HG03060 (cell line): ENCODE measurements around the gene GNA15.

Experiments used
- ATAC-seq: cut with Tn5 transposase; IDR thresholded peaks from one replicate; pipeline ENCODE4 v1.9.1; 2021; ENCODE audit warnings: low read depth, moderate number of reproducible peaks; ENCODE audit not compliant: unreplicated experiment

The GNA15 gene

DNA sequence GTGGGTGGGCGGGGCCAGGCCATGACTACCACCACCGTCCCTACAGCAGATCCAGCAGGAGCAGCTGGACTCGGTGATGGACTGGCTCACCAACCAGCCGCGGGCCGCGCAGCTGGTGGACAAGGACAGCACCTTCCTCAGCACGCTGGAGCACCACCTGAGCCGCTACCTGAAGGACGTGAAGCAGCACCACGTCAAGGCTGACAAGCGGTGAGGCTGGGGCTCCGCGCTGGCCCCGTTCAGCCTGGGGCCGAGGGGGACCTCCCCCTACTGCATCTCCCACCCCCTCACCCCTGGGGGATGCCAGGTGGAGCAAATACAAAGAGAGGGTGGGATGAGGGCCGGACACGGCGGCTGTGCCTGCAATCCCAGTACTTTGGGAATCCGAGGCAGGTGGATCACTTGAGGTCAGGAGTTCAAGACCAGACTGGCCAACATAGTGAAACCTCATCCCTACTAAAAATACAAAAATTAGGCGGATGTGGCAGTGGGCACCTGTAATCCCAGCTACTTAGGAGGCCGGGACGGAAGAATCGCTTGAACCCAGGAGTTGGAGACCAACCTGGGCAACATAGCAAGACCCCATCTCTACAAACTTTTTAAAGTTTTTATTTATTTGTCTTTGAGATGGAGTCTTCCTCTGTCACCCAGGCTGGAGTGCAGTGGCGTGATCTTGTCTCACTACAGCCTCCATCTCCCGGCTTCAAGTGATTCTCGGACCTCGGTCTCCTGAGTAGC, 70.6 kb downstream of the GNA15 start:
- ATAC-seq, result no peak

DNA sequence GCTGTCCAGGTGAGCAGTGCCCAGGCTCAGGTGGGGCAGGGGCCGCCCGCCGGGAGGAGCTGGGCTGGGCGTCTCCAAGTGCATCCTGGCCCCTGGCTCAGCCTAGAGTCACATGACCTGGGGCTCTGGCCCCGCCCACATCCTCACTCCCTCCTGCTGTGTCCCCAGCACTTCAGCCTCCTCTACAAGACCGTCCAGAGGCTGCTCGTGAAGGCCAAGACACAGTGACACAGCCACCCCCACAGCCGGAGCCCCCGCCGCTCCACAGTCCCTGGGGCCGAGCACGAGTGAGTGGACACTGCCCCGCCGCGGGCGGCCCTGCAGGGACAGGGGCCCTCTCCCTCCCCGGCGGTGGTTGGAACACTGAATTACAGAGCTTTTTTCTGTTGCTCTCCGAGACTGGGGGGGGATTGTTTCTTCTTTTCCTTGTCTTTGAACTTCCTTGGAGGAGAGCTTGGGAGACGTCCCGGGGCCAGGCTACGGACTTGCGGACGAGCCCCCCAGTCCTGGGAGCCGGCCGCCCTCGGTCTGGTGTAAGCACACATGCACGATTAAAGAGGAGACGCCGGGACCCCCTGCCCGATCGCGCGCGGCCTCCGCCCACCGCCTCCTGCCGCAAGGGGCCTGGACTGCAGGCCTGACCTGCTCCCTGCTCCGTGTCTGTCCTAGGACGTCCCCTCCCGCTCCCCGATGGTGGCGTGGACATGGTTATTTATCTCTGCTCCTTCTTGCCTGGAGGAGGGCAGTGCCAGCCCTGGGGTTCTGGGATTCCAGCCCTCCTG, 71.8 kb downstream of the GNA15 start:
- no peak for ATAC-seq

DNA sequence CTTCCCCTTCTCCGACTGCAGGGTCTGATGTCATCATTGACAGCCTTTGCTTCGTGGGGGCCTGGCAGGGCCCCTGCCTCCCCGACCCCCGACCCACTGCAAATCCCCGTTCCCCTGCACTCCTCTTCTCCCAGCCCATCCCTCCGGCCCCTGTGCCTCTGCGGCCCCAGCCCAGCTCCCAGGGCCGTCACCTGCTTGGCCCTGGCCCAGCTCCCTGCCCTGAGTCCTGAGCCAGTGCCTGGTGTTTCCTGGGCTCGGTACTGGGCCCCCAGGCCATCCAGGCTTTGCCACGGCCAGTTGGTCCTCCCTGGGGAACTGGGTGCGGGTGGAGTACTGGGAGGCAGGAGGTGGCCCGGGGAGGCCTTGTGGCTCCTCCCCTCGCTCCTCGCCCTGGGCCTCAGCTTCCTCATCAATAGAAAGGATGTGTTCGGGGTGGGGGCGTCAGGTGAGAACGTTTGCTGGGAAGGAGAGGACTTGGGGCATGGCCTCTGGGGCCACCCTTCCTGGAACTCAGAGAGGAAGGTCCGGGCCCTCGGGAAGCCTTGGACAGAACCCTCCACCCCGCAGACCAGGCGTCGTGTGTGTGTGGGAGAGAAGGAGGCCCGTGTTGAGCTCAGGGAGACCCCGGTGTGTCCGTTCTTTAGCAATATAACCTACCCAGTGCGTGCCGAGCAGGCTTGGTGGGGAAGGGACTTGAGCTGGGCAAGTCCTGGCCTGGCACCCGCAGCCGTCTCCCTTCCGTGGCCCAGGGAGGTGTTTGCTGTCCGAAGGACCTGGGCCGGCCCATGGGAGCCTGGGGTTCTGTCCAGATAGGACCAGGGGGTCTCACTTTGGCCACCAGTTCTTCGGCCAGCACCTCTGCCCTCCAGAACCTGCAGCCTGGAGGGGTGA, 72.7 kb downstream of the GNA15 start:
- no peak for ATAC-seq

DNA sequence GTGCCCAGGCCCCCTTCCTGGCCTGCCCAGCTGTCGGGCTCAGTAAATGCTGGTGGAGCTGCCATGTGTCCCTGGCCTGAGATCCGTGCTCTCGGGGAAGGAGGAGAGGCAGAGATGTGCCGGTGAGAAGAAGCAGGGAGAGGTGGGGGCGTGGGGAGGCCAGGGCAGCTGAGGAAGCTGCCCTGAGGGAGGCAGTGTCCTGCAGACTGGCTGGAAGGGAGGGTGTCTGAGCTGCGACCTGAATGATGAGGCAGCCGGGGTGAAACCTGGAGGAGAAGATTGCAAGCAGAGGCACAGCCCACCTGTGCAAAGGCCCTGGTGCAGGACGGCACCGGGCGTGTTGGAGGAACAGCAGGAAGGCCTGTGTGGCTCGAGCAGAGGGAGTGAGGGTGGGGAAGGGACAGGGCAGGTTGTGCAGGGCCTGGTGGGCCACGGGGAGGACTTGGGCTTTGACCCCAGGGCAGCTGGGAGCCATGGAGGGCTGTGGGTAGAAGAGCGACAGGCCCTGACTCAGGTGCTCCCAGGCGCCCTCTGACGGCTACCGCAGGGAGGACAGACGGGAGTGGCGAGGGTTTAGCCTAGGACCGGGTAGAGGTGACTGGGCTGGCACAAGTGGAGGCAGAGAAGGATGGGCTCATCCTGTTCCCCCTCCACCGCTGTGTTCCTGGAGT, 74.6 kb downstream of the GNA15 start:
- ATAC-seq, result no peak

DNA sequence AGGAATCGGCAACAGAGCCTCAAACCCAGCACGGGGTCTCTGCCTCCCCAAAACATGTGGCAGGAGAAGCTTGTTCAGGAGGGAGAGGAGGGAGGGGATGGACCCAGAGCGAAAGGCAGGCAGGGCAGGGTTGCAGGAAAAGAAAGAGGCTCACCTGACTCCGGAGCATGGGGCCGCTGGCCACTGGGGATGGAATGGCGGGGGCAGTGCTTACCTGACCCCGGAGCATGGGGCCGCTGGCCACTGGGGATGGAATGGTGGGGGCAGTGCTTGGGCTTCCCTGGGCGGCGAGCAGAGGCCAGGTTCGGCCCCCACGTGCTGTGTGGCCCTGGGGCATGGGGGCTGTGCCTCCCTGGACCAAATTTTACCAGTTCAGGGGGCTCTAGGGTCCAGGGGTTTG, 75.4 kb downstream of the GNA15 start:
- no peak for ATAC-seq

DNA sequence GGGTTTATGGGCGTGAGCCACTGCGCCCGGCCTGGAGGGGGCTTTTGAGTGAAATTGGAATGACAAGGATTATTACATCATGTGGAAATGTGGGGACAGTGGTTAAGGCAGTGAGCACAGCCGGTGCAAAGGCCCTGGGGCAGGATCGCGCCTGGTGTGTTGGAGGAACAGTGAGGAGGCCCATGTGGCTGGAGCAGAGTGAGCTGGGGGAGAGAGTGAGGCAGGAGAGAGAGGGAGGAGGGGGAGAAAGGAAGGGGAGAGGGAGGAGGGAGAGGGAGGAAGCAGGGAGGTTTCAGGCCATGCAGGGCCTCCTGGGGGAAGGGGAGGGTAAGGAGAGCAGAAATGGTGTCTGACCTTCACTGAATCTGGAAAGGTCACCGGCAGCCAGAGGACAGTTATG, 77.3 kb downstream of the GNA15 start:
- no peak for ATAC-seq
